Endothelial cell of umbilical vein (primary cell): ENCODE measurements around the gene CLPTM1L. TPM values are rescaled to one million over a fixed set of nuclear protein-coding genes. Genes with fewer than 3 reads are reported as not detected.

Source experiments
- BruUV-seq: library from RNA; stranded (reverse); fragments of 400-500 nt; replicated peaks from 2 replicates; lab custom pipeline; 2021; lab: Mats Ljungman, UMichigan
- CTCF ChIA-PET: fragments of 300-600, 350-600 bp; sonication (Branson Sonifier 250); formaldehyde crosslinking; loops from one replicate; lab custom pipeline; 2021; ENCODE audit warnings: antibody characterized with exemption, inconsistent platforms; lab: Charles Lee
- POLR2A ChIA-PET: fragments of 300-600, 350-600 bp; sonication (Branson Sonifier 250); formaldehyde crosslinking; loops from one replicate; lab custom pipeline; 2021; ENCODE audit warnings: antibody characterized with exemption, inconsistent platforms; lab: Charles Lee
- DNase-seq: peaks from one replicate; pipeline ENCODE4 v3.0.0-alpha.2; 2011; ENCODE audit warnings: low read depth, low spot score
- FAIRE-seq: peaks from 2 replicates; lab custom pipeline; 2011; peaks lifted over from hg19 to GRCh38; lab: Jason Lieb, UNC
- H2AFZ ChIP-seq: 2 replicates; pipeline ENCODE4 v1.6.0; 2012; ENCODE audit warnings: low read depth, low read length, control low read depth, inconsistent platforms
- H3K27ac ChIP-seq: 2 replicates; pipeline ENCODE4 v1.5.1; 2011; ENCODE audit warnings: low read depth, mild to moderate bottlenecking, control low read depth, low read length, moderate library complexity; ENCODE audit not compliant: insufficient read depth
- H3K27me3 ChIP-seq, 2 experiments: 2 replicates each; pipeline versions ENCODE4 v1.6.0 to v1.6.1; 2011; ENCODE audit warnings: low read length in 2 of 2, mixed read lengths in 1 of 2; ENCODE audit not compliant: control insufficient read depth in 2 of 2, insufficient read depth in 2 of 2
- H3K36me3 ChIP-seq, 2 experiments: 2 replicates in 1 of 2; 3 replicates in 1 of 2; pipeline ENCODE4 v1.5.1; 2011; ENCODE audit warnings: low read length in 2 of 2, mild to moderate bottlenecking in 1 of 2, moderate library complexity in 1 of 2; ENCODE audit not compliant: control insufficient read depth in 2 of 2, insufficient read depth in 2 of 2; ENCODE audit errors: extremely low read depth in 1 of 2
- H3K4me1 ChIP-seq: 3 replicates; pipeline ENCODE4 v1.5.1; 2011; ENCODE audit warnings: mild to moderate bottlenecking, low read length; ENCODE audit not compliant: control insufficient read depth, insufficient read depth; ENCODE audit errors: extremely low read depth
- H3K4me2 ChIP-seq: 2 replicates; pipeline ENCODE4 v1.6.1; 2011; ENCODE audit warnings: low read length, control low read depth, mixed read lengths; ENCODE audit not compliant: insufficient read depth
- H3K4me3 ChIP-seq, 3 experiments: fragments of 200-600 bp in 1 of 3; sonication (generic), shearing (Covaris generic) in 1 of 3; replicated peaks in 1 of 3; 2 replicates each; pipeline ENCODE4 v1.5.1; 2011 to 2016; ENCODE audit warnings: control low read depth in 3 of 3, low read length in 3 of 3, mild to moderate bottlenecking in 2 of 3, inconsistent platforms in 1 of 3, low read depth in 1 of 3, moderate library complexity in 1 of 3; ENCODE audit not compliant: insufficient read depth in 1 of 3
- H3K79me2 ChIP-seq: 2 replicates; pipeline ENCODE4 v1.6.0; 2012; ENCODE audit warnings: low read length, inconsistent platforms; ENCODE audit not compliant: control insufficient read depth, insufficient read depth
- H3K9ac ChIP-seq: replicated peaks from 2 replicates; pipeline ENCODE3; 2011; ENCODE audit warnings: low read length, control low read depth; ENCODE audit not compliant: insufficient read depth; ENCODE audit errors: extremely low read depth
- H3K9me1 ChIP-seq: replicated peaks from 3 replicates; pipeline ENCODE4 v1.6.0; 2011; ENCODE audit warnings: mild to moderate bottlenecking, low read length; ENCODE audit not compliant: control insufficient read depth, insufficient read depth; ENCODE audit errors: extremely low read depth
- H3K9me3 ChIP-seq: replicated peaks from 2 replicates; pipeline ENCODE4 v1.5.1; 2012; ENCODE audit warnings: low read length, inconsistent platforms; ENCODE audit not compliant: control insufficient read depth, insufficient read depth
- H4K20me1 ChIP-seq: replicated peaks from 2 replicates; pipeline ENCODE3; 2011; ENCODE audit warnings: mild to moderate bottlenecking, low read length; ENCODE audit not compliant: control insufficient read depth, insufficient read depth; ENCODE audit errors: extremely low read depth
- EZH2 ChIP-seq: IDR thresholded peaks from 2 replicates; pipeline ENCODE4 v1.6.1; 2012; ENCODE audit warnings: borderline replicate concordance, low read depth, mild to moderate bottlenecking, moderate library complexity, low read length, inconsistent platforms; ENCODE audit not compliant: severe bottlenecking
- GATA2 ChIP-seq: IDR thresholded peaks from 2 replicates; pipeline ENCODE4 v1.7.0; 2011; ENCODE audit warnings: low read depth, mild to moderate bottlenecking, moderate library complexity, mixed read lengths, low read length; ENCODE audit not compliant: insufficient read length, insufficient read depth
- JUN ChIP-seq: IDR thresholded peaks from 2 replicates; pipeline ENCODE4 v1.6.1; 2011; ENCODE audit warnings: borderline replicate concordance, low read depth; ENCODE audit not compliant: insufficient read length, insufficient read depth
- MYC ChIP-seq: IDR thresholded peaks from one replicate; pipeline ENCODE4 v1.6.1; 2011; ENCODE audit warnings: mild to moderate bottlenecking, low read depth, low read length
- POLR2A ChIP-seq: IDR thresholded peaks from 2 replicates; pipeline ENCODE4 v1.6.1; 2012; ENCODE audit warnings: low read depth, mild to moderate bottlenecking, control low read depth, low read length
- POLR2AphosphoS5 ChIP-seq: IDR thresholded peaks from 2 replicates; pipeline ENCODE4 v1.6.1; 2012; ENCODE audit warnings: low read depth, mild to moderate bottlenecking, control low read depth, low read length, moderate library complexity; ENCODE audit not compliant: insufficient read depth
- dilution Hi-C: fragments of 300-500 bp; cut with MboI; formaldehyde crosslinking; loops from one replicate; pipeline ENCODE4 v1.15.0; 2019; ENCODE audit warnings: low sequenced_read_pairs; ENCODE audit not compliant: extremely low pct_ligation_motif_present
- intact Hi-C: fragments of 100-400 bp; cut with micrococcal nuclease; formaldehyde crosslinking; loops from one replicate; pipeline ENCODE4 v1.10.0; 2022
- polyA plus RNA-seq, 4 experiments: library from polyadenylated mRNA; depleted of rRNA in 3 of 4; stranded (reverse) in 3 of 4; unstranded in 1 of 4; fragments of >200 nt; gene quantifications; 2 replicates each; pipeline versions ENCODE4 v1.2.1 to v1.2.3, GENCODE V29; 2011 to 2012; ENCODE audit warnings: missing spikeins in 1 of 4
- total RNA-seq: library from RNA; stranded (reverse); gene quantifications from 2 replicates; pipeline ENCODE4 v1.2.3, GENCODE V29; 2021
- TF ChIP-seq, protein P1 (sequence below): IDR thresholded peaks from 2 replicates; pipeline ENCODE4 v1.6.1; 2011; ENCODE audit not compliant: insufficient read depth, insufficient read length
- TF ChIP-seq, protein P2 (sequence below), 2 donors: IDR thresholded peaks; 1 replicate in 1 of 2; 2 replicates in 1 of 2; pipeline ENCODE4 v1.5.1; 2011; ENCODE audit warnings: low read length in 2 of 2, mild to moderate bottlenecking in 2 of 2, moderate library complexity in 2 of 2, control low read depth in 1 of 2, inconsistent platforms in 1 of 2, low read depth in 1 of 2; ENCODE audit not compliant: insufficient read depth in 1 of 2; ENCODE audit errors: extremely low read depth in 1 of 2

CLPTM1L gene
- total and polyA plus RNA-seq, 2 donors (not counting 3 experiments of a cell fraction or from before 2014, with no cell fraction given) = 116 to 191 TPM

DNA sequence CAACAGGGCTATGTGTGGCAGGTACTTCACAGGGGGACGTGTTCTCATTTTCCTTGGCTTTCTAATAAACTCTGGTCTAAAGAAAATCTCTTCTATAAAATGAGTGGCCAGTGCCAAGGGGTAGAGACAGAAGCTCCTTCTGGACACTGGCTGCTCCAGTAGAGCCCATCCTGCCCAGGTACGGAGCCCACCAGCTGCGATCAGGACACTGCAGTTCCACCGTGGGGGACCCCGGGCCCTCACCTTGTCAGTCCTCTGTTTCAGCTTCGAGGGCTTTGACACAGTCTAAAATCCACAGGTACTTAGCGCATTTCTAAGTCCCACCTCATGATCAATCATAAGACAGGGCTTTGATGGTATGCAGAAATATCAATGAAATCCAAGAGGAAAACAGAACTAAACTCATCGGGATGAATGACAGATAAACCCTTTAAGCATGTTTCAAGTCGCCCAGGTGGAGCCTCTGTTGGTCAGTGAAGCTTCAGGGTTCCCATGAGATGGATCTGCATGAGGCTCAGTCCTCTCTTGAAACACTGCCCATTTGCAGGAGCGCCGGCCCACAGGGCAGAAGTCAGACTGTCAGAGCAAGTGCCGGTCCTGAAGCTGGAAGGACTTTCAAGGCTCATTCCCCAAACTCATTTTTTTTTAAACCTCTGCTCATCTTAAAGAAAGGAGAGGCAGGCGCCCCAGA lies 29.7 kb downstream of the CLPTM1L start:
- Histone ChIP-seq H4K20me1 (no peaks in the 10 kb centered on the region), H3K9me3 (no peaks in the 10 kb centered on the region), H3K27ac (no peak overlapping the region), H2AFZ (no peak overlapping the region), H3K27me3 (no peaks in the 10 kb centered on the region), H3K4me1 (no peaks in the 10 kb centered on the region), H3K9me1 (no peaks in the 10 kb centered on the region), H3K9ac (no peak overlapping the region), H3K4me2 (no peak overlapping the region), H3K4me3 (no peak overlapping the region), H3K36me3 (peaks cover 10 to 12% of the 10 kb centered on the region in 2 experiments), H3K79me2 (no peaks in the 10 kb centered on the region)
- FAIRE-seq = no peak
- intact Hi-C loops = no loop called here
- TF ChIP-seq MYC (no peak), GATA2 (no peak), POLR2AphosphoS5 (no peak), POLR2A (no peak), EZH2 (no peak), JUN (no peak)
- TF ChIP-seq, protein P1, sequence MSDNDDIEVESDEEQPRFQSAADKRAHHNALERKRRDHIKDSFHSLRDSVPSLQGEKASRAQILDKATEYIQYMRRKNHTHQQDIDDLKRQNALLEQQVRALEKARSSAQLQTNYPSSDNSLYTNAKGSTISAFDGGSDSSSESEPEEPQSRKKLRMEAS = no peak
- TF ChIP-seq, protein P2, sequence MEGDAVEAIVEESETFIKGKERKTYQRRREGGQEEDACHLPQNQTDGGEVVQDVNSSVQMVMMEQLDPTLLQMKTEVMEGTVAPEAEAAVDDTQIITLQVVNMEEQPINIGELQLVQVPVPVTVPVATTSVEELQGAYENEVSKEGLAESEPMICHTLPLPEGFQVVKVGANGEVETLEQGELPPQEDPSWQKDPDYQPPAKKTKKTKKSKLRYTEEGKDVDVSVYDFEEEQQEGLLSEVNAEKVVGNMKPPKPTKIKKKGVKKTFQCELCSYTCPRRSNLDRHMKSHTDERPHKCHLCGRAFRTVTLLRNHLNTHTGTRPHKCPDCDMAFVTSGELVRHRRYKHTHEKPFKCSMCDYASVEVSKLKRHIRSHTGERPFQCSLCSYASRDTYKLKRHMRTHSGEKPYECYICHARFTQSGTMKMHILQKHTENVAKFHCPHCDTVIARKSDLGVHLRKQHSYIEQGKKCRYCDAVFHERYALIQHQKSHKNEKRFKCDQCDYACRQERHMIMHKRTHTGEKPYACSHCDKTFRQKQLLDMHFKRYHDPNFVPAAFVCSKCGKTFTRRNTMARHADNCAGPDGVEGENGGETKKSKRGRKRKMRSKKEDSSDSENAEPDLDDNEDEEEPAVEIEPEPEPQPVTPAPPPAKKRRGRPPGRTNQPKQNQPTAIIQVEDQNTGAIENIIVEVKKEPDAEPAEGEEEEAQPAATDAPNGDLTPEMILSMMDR (IDR thresholded peaks at IDR 0.05; ENCODE audit: extremely low read depth in 1 of 2, insufficient read depth in 1 of 2, low read depth in 1 of 2, low read length in 2 of 2) = no peak
- ChIA-PET CTCF (interaction anchor here (0.6 kb wide), 1 partner anchor 15 kb away, joined by 3 read pairs; no protein-coding TSS in a partner anchor), POLR2A (no interaction called here)
- no TSS peak for BruUV-seq
- dilution Hi-C loops = no loop called here
- no peak for DNase-seq
